Erythroblast (primary cell): ENCODE data around the gene FBLN2.

Experiments
- GATA1 ChIP-seq: IDR thresholded peaks from 2 replicates; pipeline ENCODE4 v1.6.1; 2011; ENCODE audit warnings: low read depth, mild to moderate bottlenecking, control low read depth, low read length, moderate library complexity
- POLR2A ChIP-seq: IDR thresholded peaks from 2 replicates; pipeline ENCODE4 v1.6.1; 2011; ENCODE audit warnings: mild to moderate bottlenecking, low read length

- TF ChIP-seq POLR2A (no peak), GATA1 (no peak)
These were observed 1.1 kb upstream of the FBLN2 start for GRCh38 chr3:13547591-13548371.
